ENCODE measurements around the gene MPRIP. TPM values are rescaled to one million over a fixed set of nuclear protein-coding genes. Genes with fewer than 3 reads are reported as not detected.
"Not testable (repeated sequence)": the region's sequence is repeated elsewhere in the genome, so short reads cannot be mapped to it uniquely, and the experiment has no call there.

The MPRIP gene
- total RNA-seq, 2 donors from 2014 or later: 204 to 207 TPM

DNA sequence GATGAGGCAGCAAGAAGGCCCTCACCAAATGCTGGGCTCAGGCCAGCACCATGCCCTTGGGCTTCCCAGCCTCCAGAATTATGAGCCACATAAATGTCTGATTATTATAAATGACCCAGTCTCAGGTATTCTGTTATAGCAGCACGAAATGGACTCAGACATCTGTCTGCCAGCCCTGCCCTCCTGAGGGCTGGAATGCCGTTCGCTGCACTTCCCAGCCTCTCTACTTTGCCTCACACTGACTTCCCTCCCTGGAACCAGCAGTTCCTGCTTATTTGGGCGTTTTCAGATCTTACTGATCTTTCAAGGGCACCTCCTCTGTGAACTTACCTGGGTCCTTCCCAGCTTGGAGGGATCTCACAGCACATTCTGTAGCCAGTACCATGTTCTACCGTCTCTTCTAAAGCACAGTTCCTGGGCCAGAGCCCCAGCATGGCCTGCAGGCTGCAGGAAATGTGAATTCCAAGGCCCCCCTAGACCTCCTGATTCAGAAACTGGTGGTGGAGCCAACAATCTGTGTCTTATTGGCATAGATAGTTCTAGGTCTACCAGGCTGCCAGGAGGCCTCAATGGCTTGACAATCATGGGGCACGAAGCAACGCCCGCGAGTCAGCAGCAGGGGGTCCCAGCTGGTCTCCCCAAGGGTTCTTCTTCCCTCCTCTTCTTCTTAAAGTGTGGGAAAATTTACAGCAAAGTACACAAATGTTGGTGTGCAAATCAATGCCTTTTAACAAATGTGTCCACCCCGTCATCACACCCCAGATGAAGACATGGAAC lies 33.4 kb upstream of the MPRIP start:
- H3K4me1 Mint-ChIP-seq; H3K4me3 Mint-ChIP-seq; H3K36me3 Mint-ChIP-seq (ENCODE audit: low read depth); H3K9me3 Mint-ChIP-seq; H3K27me3 Mint-ChIP-seq; H3K27ac Mint-ChIP-seq; ATAC-seq (replicated peaks): not testable (repeated sequence)

DNA sequence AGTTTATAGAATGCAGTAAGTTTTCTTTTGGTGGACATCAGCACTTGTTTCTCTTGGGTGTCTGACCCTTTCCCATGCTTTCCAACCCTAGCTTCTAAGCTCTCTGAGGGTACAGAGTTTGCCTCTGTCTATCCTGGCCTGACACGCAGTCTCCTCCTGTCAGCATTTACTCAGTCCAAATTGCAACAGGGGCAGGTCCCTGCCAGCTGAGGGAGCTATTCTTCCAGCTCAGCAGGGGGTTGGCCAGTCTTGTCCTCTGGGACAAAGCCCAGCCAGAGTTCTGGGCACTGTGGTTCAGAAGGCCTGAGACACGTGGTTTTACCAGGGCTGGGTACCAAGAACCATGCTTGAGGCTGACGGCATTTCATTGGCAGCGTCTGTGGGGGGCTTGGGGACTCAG lies 32.3 kb upstream of the MPRIP start:
- not testable (repeated sequence) for ATAC-seq (replicated peaks); H3K27me3 Mint-ChIP-seq

DNA sequence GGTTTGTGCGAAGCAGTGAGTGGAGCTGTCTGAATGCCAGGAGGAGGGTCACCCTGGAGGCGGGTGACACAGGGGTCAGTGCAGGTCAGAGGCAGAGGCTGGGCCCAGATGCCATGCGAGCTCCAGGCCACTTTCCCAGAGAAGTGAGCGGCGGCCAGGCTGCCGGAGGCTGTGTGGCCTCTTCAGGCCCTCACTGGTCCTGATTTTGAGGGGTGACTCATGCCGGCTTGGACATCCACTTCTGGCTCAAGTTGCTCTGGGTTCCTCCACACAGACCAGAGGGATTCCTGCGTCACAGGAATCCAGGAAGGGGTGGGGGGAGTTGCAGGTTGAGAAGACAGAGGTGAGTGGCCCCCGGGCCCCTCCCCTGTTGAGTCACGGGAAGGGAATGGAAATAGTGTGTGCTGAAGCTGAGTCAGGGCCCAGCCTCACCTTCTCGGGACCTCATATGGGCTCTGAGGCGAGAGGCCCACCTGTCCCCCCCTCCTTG lies 31.7 kb upstream of the MPRIP start:
- H3K36me3 Mint-ChIP-seq (ENCODE audit: low read depth); H3K4me3 Mint-ChIP-seq; H3K27me3 Mint-ChIP-seq; H3K4me1 Mint-ChIP-seq; H3K27ac Mint-ChIP-seq; H3K9me3 Mint-ChIP-seq: not testable (repeated sequence)
- peak; percentile 82 for ATAC-seq (replicated peaks)

More for the DNA sequence above, 32.3 kb upstream of the MPRIP start:
- not testable (repeated sequence) for H3K36me3 Mint-ChIP-seq (ENCODE audit: low read depth); H3K4me3 Mint-ChIP-seq; H3K27ac Mint-ChIP-seq; H3K9me3 Mint-ChIP-seq; H3K4me1 Mint-ChIP-seq

DNA sequence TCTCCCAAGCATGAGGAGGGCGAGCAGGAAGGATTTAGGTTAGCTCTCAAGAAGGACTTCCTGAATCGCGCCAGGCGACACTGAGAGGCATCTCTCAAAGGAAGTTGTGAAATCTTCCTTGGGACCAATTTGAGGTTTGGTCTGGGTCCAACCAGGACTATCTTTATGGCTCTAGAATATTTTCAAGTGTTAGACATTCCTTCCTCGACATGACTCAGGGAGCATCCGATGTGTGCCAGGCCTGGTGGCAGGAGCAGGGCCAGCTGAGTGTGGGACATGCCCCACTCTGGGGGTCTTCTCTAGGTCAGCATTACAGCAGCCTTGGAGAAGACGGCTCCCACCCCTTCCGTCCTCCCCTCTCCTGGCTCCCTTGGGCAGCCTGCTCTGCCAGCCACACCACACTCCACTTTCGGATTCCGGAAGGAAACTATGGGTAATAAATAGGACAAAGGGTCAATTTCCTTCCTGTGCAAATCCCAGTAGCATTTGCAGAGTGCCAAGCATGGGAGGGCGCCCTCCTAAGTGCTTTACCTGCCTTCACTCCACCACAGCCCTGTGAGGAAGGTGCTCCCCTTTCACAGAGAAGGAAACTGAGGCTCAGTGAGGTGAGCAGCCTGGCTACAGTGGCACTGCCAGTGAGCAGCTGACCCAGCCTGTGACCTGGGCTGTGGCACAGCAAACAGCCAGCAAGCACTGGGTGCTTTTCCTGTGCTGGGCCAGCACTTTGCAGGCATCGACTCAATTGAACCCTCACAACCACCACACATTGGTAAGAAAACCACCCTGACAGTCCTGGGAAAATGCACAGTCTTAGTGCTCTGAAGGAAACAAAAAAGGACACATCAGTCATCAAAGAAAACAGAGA lies 31.0 kb upstream of the MPRIP start:
- not testable (repeated sequence) for ATAC-seq (replicated peaks); H3K4me3 Mint-ChIP-seq; H3K27me3 Mint-ChIP-seq; H3K27ac Mint-ChIP-seq; H3K9me3 Mint-ChIP-seq; H3K36me3 Mint-ChIP-seq (ENCODE audit: low read depth)
- H3K4me1 Mint-ChIP-seq: peaks cover 14% of the 10 kb centered on the region

DNA sequence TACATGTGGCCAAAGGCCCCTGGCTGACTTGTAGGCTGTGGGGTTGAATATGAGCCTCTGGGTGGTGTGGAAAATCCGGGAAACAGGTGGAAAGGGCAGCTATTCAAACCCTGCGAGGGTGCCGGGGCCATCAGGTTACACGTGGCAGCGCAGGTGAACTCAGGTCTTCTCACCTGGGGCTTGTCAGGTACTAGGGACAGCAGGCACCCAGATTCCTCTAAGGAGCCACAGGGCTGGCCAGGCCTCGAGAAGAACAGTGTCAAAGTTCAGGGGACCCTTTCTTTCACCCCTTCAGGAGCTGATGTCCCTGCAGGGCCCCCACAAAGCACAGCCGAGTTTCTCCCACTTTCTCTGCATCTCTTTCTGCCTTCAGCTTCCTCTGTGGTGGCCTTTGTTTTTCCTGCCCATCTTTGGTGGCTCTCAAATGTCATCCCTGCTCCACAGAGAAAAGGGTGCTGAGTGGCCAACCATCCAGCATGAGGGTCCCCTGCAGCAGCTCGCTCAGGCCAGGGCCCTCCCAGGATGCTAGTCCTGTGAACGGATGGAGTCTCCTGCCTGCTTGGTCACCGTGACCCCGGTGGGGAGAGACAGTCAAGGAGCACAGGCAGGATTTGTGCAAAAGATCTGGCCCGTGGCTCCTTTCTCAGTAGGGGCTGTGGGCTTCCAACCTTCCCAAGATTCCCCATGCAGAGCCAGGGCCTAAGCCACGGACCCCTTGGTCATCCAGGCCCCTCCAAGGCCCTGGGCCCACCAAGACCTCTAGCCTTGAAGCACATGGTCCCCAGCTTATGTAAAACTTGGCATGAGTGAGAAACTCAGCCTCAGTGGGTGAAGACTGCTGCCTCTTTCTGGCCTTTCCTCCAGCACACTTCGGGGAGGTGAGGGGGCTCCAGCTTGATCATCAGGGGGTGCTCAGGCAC lies 28.2 kb upstream of the MPRIP start:
- H3K4me1 Mint-ChIP-seq: peaks cover 29% of the 10 kb centered on the region
- H3K9me3 Mint-ChIP-seq; H3K36me3 Mint-ChIP-seq (ENCODE audit: low read depth); H3K4me3 Mint-ChIP-seq; H3K27ac Mint-ChIP-seq; ATAC-seq (replicated peaks); H3K27me3 Mint-ChIP-seq: not testable (repeated sequence)

DNA sequence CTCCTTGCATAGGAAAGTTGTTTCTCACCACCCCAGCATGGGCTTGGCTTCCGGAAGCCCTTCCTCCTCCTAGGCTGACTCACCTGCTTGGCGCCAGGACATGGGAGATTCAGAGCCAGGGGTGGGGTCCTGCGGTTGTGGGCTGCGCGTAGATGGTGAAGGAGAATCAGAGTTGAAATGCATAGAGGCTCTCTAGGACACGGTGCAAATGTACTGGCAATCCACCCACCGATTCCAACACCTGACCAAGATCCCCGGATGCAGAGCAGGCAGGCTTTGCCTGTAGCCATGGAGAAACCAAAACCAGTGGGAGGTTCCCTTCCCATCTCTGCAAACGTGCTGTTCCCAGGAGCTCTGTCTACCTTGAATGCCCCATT lies 27.5 kb upstream of the MPRIP start:
- not testable (repeated sequence) for H3K9me3 Mint-ChIP-seq; H3K27ac Mint-ChIP-seq; ATAC-seq (replicated peaks); H3K27me3 Mint-ChIP-seq; H3K36me3 Mint-ChIP-seq (ENCODE audit: low read depth)
- peaks cover 29% of the 10 kb centered on the region for H3K4me1 Mint-ChIP-seq
- peak overlapping the region; percentile 33 for H3K4me3 Mint-ChIP-seq

DNA sequence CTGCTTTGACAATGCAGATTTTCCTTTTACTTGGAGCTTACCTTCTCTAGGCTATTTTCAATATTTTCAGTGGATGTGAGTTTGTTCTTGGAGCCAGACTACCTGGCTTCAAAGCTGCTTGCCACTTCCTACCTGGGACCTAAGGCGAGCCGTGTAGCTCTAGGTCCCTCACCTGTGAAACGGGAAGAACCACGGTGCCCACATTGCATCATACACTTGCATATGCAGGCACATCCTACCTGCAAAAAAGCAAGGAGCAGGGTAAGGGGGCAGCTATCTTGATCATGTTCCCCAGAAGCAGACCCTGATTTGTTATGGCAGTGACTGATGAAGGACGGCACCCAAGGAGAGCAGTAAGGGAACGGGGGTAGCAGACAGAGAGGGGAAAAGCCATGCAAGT lies 27.0 kb upstream of the MPRIP start:
- ATAC-seq (replicated peaks): no peak
- Mint-ChIP-seq H3K27ac (no peak overlapping the region), H3K4me1 (peaks cover 29% of the 10 kb centered on the region), H3K27me3 (no peaks in the 10 kb centered on the region), H3K36me3 (ENCODE audit: low read depth) (no peaks in the 10 kb centered on the region), H3K4me3 (peak overlapping the region; percentile 33), H3K9me3 (no peaks in the 10 kb centered on the region)

DNA sequence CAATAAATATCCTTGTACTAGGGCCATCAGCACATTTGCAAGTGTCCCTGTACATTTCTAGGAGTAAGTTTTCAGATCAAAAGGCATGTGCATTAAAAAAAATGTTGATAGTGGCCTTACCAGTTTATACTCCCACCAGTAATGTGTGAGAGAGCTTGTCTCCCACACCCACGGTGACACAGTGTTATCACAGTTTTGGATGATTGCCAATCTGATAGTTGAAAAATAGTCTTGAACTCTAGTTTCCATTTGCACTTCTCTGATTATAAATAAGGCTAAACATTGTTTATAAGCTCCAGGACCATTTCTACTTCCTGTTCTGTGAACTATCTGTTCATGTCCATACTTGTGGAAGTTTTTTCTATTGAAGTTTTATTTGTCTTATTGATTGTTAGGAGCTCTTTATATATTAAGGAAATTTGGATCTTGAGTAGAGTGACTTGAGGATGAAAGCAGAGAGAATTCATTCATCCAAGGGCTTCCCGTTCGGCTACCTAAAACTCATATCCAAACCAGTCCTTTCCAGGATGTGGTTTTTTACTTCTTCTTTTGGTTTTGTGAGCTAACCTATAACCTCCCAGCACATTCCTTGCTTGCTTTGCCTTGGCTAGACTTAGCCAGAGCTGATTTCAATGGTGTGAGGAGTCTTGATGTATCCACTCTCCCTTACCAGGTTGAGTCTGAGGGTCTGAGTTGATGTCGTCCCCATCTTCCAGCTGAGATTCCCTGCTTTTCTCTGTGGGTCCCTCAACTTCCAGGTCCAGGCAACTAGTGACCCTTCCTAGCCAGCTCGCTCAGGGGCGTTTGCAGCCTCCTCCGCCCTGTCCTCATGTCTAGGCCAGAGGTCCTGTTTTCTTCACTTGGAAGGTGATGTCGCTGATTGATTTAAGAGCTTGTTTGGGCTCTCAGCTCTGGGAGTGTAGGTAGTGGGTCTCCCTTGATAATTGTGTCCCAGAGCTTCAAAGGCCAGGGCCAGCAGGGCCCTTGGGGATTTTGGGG lies 25.8 kb upstream of the MPRIP start:
- H3K36me3 Mint-ChIP-seq (ENCODE audit: low read depth); H3K9me3 Mint-ChIP-seq; H3K27me3 Mint-ChIP-seq: not testable (repeated sequence)
- H3K27ac Mint-ChIP-seq: peak overlapping the region; percentile 54
- H3K4me1 Mint-ChIP-seq: peaks cover 29% of the 10 kb centered on the region
- ATAC-seq (replicated peaks): peak; percentile 74
- peak overlapping the region; percentile 33 for H3K4me3 Mint-ChIP-seq

DNA sequence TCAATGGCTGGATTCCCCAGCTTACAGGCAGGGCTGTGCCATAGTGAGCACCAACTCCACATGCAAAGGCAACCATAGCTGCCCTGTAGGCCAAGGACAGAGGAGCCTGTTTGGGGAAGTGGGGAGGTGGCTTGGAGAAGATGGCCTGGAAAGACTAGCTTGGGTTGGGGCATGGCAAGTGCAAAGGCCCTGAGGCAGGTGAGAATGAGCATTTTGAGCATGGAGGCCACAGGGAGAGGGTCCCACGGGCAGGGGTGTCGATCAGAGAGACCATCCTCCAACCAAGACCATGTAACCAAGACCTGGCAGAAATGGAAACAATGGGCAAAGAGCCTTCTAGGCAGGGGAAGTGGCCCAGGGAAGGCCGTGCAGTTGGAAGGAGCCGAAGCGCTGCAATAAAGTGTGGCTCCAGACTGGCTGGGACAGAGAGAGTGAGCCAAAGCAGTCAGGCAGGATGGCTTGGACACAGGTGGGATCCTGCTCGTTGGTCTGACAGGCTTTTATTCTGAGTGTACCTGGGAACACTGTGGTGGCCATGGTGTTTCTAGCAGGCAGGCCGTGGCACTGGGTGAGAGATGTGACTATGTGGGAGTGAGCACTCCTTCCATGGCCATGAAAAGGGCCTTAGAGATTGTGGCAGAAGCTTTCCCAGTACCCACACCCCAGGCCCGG lies 24.8 kb upstream of the MPRIP start:
- H3K9me3 Mint-ChIP-seq: no peaks in the 10 kb centered on the region
- no peak for ATAC-seq (replicated peaks)
- H3K27ac Mint-ChIP-seq: peak overlapping the region; percentile 54
- H3K4me3 Mint-ChIP-seq: no peak overlapping the region
- H3K27me3 Mint-ChIP-seq: no peaks in the 10 kb centered on the region
- no peaks in the 10 kb centered on the region for H3K36me3 Mint-ChIP-seq (ENCODE audit: low read depth)
- peaks cover 29% of the 10 kb centered on the region for H3K4me1 Mint-ChIP-seq

DNA sequence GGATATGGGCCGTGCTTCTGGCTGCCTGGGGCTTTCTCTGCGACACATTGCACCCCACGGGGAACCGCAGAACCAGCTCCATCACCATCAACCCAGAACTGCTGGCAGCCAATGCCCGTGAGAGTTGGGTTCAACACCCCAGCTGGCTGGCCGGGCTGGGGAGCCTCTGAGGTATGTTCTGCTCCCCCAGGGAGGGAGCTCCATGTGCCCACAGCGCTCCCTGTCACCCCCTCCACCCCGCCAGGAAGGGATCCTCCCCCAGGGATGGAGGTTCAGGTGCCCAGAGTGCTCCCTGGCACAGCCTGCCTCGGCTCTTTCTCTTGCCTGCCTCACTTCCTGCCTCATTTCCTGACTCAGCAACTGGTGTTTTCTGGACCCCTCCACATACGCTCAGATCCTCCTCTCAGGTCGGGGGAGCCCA lies 24.2 kb upstream of the MPRIP start:
- Mint-ChIP-seq H3K9me3 (no peaks in the 10 kb centered on the region), H3K4me3 (no peak overlapping the region), H3K27me3 (no peaks in the 10 kb centered on the region), H3K4me1 (peaks cover 29% of the 10 kb centered on the region), H3K27ac (peak overlapping the region; percentile 91), H3K36me3 (ENCODE audit: low read depth) (no peaks in the 10 kb centered on the region)
- ATAC-seq (replicated peaks): no peak

DNA sequence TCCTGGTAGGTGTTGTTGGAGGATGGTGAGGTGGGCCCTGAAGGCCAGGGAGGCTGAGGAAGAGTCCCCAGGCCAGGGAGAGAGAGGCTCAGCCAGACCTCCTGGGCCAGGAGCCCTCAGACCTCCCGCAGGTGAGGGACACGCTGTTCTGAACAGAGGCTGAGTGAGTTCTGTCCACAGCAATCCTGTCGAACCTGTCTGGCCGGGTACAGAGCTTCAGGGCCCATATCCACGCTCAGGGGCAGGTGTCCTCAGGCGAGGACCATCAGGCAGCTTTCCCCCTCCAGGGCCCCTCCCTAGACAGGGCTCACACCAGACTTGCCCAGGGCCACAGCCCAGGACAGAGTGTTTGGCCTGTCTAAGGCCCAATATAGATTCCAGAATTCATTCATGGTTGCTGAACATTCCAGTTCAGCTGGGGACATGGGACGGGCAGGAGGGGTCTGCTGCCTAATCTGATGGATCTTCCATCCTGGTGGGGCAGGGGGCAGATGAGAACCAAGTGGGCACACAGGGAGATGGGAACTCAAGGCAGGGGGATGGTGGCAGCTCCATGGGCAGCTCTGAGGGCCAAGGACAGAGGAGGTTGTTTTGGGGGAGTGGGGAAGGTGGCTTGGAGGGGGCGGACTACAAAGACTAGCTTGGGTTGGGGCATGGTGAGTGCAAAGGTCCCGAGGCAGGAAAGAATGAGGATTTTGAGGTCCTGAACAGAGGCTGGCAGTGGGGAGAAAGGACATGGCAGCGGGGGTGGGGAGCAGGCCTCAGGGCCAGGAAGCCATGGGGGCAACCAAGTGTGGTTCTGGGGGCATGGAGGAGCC lies 23.4 kb upstream of the MPRIP start:
- no peaks in the 10 kb centered on the region for H3K27me3 Mint-ChIP-seq
- no peaks in the 10 kb centered on the region for H3K9me3 Mint-ChIP-seq
- no peak for ATAC-seq (replicated peaks)
- H3K27ac Mint-ChIP-seq: peak overlapping the region; percentile 91
- peaks cover 29% of the 10 kb centered on the region for H3K4me1 Mint-ChIP-seq
- no peaks in the 10 kb centered on the region for H3K36me3 Mint-ChIP-seq (ENCODE audit: low read depth)
- H3K4me3 Mint-ChIP-seq: no peak overlapping the region

DNA sequence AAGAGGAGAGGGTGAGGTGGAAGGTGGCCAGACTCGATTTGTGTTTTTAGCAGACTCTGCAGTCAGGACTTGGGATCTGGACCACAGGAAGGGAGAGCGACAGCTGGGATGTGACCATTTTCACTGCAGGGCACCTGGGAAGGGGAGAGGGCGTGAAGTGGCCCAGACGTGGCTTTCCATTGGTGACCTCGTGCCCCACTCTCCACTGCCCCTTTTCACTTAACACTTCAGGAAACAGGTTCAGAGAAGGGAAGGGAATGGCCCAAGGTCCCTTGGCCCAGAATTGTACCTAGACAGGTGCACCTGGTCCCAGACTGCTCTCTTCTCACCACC lies 22.9 kb upstream of the MPRIP start:
- peak overlapping the region; percentile 91 for H3K27ac Mint-ChIP-seq
- no peak overlapping the region for H3K4me3 Mint-ChIP-seq
- H3K36me3 Mint-ChIP-seq (ENCODE audit: low read depth): no peaks in the 10 kb centered on the region
- H3K4me1 Mint-ChIP-seq: peaks cover 29% of the 10 kb centered on the region
- no peak for ATAC-seq (replicated peaks)
- H3K27me3 Mint-ChIP-seq: no peaks in the 10 kb centered on the region
- no peaks in the 10 kb centered on the region for H3K9me3 Mint-ChIP-seq

Measured in activated T-helper 17 cell treated with anti-CD3 and anti-CD28 coated beads, Interleukin-2, amount 50 U/mL, for 72 hours (primary cell).